Stomach (tissue), 4 donors: ENCODE measurements around the gene VIPR2.

Source experiments
- POLR2A ChIP-seq, 4 donors: fragments of 450-650 bp; IDR thresholded peaks; one replicate each; pipeline ENCODE4 v1.6.1; 2016; ENCODE audit warnings: antibody characterized with exemption in 4 of 4, control low read depth in 2 of 4, mild to moderate bottlenecking in 1 of 4, moderate library complexity in 1 of 4
- TF ChIP-seq, protein P1 (sequence below), 7 experiments: fragments of 450-650 bp in 4 of 7; fragments of 200-600 bp in 3 of 7; sonication (generic) in 3 of 7; IDR thresholded peaks; one replicate each; pipeline ENCODE4 v1.5.1; 2016 to 2019; ENCODE audit warnings: antibody characterized with exemption in 7 of 7, control low read depth in 2 of 7, mild to moderate bottlenecking in 1 of 7

- TF ChIP-seq, protein P1, sequence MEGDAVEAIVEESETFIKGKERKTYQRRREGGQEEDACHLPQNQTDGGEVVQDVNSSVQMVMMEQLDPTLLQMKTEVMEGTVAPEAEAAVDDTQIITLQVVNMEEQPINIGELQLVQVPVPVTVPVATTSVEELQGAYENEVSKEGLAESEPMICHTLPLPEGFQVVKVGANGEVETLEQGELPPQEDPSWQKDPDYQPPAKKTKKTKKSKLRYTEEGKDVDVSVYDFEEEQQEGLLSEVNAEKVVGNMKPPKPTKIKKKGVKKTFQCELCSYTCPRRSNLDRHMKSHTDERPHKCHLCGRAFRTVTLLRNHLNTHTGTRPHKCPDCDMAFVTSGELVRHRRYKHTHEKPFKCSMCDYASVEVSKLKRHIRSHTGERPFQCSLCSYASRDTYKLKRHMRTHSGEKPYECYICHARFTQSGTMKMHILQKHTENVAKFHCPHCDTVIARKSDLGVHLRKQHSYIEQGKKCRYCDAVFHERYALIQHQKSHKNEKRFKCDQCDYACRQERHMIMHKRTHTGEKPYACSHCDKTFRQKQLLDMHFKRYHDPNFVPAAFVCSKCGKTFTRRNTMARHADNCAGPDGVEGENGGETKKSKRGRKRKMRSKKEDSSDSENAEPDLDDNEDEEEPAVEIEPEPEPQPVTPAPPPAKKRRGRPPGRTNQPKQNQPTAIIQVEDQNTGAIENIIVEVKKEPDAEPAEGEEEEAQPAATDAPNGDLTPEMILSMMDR (IDR thresholded peaks at IDR 0.05) = no peak
- no peak for TF ChIP-seq POLR2A (IDR thresholded peaks at IDR 0.05)
Observed at GRCh38 chr7:158997110-158997453, 147.6 kb downstream of the VIPR2 start.
